ENCODE measurements around the gene IL1RL1.

DNA sequence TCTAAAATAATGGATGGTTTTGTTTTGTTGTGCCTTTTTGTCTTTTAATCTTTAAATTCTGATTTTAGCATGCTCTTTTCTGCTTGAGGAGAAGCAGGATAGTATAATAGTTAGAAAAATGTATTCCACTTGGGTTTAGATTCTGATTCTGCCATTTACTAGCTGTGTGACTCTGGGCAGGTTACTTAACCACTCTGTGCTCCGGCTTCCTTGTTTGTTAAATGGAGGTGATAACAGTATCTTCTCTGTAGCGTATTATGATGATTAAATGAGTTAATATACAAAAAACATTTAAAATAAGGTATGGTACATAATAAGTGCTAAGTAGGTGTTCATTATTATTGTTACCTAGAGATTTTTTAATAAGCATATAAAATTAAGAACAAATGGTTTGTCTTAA lies 84.6 kb downstream of the IL1RL1 start:
- TF ChIP-seq EZH2 (IDR thresholded peaks at IDR 0.05; ENCODE audit: insufficient read depth, poor library complexity, severe bottlenecking): no peak
- TF ChIP-seq EZH2phosphoT487 (IDR thresholded peaks at IDR 0.05; ENCODE audit: insufficient read depth, low read depth): no peak

All from GM23248 (cell line).